GM19397 (cell line): ENCODE data around the gene ALDH1L2.

Experiments
- ATAC-seq: cut with Tn5 transposase; IDR thresholded peaks from one replicate; pipeline ENCODE4 v1.9.1; 2021; ENCODE audit warnings: mild to moderate bottlenecking, moderate library complexity; ENCODE audit not compliant: unreplicated experiment

The ALDH1L2 gene

DNA sequence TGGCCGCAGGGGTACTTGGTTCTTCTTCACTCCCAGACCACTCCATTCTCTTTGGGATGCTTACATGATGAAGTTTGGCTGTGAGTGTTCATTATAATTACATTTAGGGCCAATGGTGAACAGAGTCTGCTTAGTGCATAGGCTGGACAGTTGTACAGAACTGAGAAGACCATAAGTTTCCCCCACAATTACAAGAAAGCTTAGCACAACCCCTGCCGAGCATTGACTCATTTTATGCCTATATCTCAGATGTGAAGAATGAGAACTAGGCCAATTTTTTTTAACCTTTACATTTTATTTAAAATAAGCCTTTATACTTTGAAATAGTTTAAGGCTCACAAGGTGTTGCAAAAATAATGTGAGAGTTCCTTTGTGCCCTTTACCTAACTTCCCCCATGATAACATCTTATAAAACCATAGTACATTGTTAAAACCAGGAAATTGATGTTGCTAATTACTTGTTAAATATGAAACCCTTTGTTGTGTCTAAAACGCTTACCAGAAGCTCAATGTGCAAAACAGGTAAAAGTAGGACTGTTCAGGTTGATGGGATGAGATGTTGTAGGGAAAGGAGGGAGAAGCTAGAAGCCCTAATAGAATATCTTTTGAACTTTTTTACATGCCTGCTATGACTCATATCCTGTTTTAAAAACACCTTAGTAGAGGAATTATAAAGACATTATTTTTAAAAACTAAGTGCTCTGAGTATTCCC lies 47.2 kb downstream of the ALDH1L2 start:
- no peak for ATAC-seq

DNA sequence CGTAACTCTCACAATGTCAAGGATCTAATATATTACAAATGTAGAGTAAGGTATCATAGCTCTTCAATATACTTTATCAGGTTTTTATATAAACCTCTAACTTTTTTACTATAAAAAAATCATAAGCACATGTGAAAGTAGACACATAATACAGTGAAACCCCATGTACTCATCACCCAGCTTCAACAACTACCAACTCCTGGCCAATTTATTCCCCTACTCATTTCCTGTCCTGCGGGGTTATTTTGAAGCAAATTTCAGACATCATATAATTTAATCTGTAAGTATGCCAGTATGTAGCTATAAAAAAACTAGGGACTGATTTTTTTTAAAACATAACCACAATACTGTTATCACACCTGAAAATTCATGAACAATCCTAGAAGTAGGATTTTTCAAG lies 50.4 kb downstream of the ALDH1L2 start:
- ATAC-seq, result no peak

DNA sequence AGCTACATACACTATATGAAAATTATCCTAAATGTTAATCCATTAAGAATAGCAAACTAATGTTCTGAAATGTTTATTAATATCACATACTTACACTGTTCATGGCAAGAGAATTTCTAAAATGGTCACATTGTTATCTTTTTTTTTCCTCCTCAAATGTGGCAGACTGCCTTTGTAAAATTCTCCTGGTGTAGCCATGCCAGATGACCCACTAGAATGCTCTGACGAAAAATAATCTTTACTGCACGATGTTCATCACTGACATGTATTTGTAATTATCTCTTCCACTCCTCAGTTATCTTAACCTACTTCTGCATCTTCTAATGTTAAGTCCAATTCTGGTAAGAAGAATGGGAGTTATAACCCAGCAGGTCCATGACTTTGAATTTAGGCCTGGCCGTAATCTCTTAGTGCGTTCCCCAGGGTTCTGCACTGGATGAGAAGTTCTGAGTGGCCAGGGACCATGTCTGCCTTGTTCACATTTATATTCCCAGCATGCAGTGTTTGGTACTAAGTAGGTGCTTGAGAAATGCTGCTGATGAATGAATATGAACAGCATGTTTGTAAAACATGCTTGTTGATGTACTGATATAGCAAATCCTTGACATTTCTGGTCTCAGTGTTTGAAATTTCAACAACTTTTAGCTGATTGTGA lies 51.4 kb downstream of the ALDH1L2 start:
- ATAC-seq, result no peak

DNA sequence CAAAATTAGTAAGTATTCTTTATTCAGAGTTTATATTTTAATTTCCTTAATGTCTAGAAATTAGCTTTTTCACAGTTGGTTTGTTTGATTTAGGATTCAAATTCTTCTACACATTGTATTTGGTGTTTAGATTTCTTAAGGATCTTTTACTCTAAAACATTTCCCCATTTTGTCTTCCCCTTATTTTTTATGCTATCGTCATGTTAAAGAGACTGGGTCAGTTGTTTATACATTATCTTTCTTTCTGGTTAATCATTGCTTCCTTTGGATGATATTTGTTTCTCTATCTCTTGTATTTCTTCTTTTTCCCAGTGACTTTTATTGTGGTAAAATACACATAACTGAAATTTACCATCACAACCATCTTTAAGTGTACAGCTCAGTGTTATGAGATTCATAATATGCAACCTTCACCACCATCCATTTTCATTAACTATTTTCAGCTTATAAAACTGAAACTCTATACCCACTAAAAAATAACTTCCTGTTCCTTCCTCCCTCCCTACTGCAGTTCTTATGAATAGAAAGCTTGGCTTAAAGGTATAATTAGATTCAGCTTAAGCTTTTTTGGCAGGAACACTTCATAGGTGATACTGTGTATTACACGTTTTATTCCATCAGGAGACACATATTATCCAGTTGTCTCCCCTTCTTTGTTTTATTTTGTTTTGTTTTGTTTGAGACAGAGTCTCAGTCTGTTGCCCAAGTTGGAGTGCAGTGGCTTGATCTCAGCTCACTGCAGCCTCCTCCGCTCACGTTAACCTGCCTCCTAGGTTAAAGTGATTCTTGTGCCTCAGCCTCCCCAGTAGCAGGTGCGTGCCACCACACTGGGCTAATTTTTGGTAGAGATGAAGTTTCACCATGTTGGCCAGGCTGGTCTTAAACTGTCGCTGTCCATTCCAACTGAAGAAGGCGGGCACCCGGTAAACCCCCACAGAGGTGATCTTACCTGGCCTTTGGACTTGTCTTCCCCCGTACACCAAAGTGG lies 53.1 kb downstream of the ALDH1L2 start:
- ATAC-seq, result peak; percentile 66

DNA sequence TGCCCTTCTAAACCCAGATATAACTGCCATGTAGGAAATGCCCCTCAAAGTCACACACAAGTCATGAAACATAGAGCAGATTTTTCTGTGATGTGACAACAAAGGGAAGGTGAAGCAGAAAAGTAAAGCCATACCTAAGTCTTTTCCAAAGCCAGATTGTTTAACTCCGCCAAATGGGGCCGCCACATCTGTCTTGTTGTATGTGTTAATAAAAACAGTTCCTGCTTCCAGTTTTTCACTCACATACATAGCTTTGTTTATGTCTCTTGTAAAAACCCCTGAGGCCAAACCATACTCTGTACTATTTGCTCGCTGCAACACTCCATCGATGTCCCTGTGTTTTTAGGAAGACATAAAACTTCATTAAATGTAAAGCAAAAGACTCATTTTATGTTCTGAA lies 57.8 kb downstream of the ALDH1L2 start:
- ATAC-seq, result no peak

DNA sequence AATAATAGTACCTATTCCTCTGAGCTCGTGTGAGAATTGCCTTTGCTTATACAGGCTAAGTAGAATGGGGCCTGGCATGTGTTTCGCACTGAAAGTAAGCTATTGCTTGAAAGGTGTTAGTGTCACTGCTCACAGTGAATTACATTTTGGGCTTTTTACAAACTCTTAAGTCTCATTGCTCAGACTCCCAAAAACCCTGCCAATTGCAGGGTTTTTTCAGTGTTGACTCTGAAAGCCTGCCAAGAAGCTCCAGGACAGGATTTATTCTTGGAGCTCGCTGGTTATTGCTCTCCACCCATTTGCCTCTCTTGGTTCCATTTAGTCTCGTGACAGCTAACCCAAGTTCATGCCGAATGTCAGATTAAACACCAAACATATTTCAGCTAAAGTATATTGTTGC lies 58.4 kb downstream of the ALDH1L2 start:
- no peak for ATAC-seq

DNA sequence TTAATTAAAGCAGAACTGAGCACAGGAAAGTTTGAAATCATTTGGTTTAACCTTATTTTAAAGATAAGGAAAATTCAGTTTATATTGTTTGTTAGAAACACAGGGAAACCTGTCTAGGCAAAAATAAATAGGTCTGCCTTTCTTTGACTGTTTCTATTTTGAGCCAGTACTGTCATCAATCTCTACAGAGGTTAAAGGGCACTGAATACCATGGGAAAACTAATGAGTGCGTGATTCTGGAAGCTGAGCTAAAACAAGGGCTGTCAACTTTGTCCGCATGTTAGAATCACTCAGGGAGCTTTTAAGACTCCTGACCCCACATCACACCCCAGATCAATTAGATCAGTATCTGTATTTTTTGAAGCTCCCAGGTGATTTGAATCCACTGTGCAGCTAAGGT lies 59.3 kb downstream of the ALDH1L2 start:
- ATAC-seq, result no peak

DNA sequence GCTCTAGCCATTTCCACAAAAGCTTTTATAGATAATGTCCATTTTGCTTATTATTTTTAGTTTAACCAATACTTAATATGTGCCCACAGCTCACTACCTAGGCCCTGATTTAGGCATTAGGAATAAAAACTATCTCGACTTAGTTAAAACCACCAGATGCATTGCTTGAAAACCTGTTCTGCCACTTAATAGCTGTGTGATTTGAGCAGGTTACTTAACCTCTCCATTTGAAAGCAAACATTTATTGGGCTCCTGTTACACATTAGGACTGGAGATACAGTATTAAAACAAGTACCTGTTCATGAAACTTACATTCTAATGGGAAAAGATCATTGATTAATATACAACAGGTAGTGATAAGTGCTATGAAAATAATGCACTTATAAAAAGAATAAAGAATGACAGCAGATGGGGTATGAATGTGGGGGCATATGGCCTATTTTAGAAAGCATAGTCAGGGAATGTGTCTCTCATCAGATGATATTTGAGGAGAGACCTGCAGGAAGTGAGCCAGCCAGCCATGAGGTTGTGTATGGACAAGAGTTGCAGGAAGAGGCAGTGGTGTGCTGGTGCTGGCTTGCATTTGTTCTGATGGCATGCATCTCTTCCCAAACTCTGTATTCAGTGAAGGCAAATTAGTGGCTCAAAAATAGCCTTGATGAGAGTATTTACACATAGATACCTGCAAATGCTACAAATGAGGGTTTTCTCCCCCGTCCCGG lies 63.9 kb downstream of the ALDH1L2 start:
- ATAC-seq, result no peak

DNA sequence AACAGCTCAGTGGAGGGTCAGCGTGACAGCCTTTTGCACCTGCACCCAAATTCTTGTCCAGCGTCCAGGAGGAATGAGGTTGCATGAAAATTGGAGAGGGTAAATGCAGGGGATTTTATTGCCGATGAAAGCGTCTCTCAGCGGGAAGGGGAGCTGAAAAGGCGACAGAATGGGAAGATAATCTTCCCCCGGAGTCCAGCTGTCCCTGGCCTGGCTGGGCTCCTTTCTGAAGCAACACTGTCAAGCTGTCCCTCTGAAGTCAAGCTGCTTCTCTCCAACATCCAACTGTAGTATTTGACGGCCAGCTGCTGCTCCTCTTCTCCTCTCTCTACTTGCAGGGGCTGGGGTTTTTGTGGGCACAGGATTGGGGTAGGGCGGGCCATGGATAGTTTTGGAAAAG lies 65.5 kb downstream of the ALDH1L2 start:
- ATAC-seq, result no peak

DNA sequence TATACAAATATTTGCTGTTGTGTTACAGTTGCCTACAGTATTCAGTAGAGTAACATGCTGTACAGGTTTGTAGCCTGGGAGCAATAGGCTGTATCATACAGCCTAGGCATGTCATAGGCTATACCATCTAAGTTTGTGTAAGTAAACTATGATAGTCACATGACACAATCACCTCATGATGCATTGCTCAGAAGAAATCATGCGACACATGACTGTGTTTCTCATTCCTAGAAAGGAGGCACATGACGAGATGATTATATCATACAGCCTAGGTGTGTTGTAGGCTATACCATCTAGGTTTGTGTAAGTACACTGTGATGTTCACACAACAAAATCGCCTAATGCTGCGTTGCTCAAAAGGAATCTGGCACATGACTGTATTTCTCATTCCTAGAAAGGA lies 66.2 kb downstream of the ALDH1L2 start:
- ATAC-seq, result no peak

DNA sequence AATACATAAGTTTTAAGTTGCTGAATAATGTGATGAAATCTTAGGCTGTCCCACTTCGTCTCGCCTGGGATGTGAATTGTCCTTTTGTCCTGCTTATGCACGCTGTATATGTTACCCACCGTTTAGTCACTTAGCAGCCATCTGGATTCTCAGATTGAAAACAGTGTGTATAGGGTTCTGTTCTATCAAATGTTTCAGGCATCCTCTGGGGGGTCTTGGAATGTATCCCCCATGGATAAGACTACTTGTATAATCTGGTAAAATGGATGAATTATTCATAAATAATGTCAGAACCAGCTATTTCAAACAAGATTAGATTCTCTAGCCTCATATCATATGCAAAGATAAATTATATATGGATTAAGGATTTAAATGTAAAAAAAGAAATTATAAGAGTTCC lies 68.7 kb downstream of the ALDH1L2 start:
- ATAC-seq, result no peak

DNA sequence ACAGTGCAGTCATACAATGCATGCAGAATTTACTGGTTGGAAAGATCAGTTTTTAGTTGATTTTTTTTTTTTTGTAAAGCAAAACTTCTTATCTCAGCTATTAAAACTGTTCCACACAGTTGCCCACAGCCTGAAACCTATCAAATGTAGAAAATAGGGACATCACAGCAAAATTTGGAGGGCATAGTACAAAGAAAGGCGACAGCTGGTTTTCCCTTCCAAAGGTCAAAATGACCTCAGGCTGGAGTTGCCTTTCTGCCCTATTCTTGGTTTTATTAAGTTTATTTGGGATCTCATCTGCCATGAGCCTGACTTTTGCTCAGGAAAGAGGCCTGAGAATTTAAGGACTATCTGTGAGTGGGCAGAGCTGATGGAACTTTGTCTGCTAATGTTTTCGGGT lies 69.7 kb downstream of the ALDH1L2 start:
- ATAC-seq, result no peak

DNA sequence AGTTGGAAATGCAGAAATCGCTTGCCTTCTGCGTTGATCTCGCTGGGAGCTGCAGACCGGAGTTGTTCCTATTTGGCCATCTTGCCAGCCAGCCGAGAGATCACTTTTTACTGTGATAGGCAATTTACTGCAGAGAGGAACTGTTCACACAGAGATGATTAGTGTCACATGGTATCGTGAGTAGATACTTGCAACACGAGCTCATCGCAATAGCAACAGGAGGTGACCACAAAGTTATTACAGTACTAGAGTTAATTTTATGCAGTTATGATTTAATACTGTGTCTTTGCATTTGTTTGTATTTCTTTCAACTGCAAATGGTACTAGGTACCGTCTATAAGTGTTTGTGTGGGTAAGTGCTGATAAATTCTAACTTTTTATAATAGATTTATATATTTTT lies 70.4 kb downstream of the ALDH1L2 start:
- no peak for ATAC-seq

DNA sequence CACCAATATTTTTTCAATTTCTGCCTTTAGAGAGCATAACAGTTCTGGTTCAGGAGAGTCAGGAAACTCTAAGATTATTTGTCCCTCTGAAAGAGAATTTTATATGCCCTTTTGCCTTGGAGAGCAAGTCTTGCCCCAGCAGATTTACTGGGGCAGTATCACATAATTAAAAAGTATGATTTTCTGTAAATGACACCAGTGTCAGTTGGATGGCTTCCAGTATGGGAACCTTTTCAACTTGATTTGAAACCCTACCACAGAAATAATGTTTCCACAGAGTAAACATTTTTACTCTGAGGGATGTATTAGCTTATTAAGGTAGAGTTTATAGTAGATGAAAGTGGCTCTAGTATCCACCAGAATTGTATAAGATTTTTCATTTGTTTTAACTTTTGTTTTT lies 82.8 kb downstream of the ALDH1L2 start:
- no peak for ATAC-seq

DNA sequence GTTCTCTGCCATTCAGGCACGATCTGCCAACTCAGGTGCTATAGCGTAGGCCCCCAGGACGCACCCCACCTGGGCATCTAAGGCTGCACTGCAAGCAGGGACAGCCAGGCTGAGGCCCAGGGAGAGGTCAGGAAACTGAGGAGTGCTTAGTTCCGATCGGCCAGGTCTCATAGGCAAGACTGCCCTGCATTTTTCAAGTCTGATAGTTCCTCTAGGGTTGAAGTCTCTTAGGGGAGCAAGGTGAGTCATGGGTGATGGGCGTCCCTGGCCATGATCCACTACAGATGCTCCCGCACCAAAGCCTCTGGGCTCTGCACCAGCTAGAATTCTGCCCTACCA lies 84.9 kb downstream of the ALDH1L2 start:
- no peak for ATAC-seq

DNA sequence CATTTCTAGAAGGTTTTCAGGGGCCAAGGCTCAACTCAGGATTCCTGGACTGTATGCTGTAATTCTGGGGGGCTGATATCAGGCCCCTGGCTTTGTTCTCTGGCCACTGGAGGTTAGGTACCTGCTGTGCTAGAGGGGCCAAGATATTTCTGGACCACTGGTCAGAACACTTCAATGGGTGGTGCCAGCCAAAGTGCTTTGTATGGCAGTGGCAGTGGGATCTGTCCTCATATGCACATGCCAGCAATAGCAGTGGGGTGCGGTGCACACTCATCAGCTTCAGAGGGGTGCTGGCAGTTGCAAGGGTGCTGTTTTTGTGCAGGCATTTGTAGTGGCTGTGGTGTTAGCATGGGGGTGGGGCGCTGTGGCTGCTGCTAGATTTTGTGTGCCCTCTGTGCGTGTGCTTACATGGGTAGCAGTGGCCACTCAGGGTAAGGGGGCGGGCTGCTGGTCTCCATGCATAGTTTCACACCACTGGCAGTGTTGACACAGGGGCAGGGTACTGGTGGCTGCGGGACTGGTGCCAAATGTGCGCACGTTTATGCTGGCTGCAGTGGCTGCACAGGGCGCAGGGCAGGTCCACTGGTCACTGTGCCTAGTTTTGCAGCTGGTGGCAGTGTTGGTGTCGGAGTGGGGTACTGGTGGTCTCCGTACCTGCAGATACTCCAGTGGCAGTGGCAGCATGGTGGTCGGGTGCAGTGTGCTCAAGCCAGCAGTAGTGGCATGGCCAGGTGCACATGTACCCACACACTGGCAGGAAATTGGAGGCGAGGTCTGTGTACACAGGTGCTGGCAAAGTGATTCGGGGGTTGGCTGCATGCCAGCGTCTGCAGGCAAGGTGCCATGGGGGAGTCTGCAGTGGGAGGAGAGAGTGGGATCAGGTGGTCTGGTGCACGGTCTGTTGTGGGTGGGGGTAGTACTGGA lies 85.6 kb downstream of the ALDH1L2 start:
- no peak for ATAC-seq

DNA sequence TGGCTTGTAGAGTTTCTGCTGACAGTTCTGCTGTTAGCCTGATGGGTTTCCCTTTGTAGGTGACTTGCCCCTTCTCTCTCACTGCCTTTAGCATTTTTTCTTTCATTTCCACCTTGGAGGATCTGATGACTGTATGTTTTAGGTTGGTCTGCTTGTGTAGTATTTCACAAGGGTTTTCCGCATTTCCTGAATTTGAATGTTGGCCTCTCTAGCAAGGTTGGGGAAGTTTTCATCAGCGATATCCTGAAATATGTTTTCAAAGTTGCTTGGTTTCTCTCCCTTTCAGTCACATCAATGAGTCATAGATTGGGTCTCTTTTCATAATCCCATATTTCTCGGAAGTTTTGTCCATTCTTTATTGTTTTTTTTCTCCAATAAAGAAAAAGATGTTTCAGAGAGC lies 86.7 kb downstream of the ALDH1L2 start:
- no peak for ATAC-seq

DNA sequence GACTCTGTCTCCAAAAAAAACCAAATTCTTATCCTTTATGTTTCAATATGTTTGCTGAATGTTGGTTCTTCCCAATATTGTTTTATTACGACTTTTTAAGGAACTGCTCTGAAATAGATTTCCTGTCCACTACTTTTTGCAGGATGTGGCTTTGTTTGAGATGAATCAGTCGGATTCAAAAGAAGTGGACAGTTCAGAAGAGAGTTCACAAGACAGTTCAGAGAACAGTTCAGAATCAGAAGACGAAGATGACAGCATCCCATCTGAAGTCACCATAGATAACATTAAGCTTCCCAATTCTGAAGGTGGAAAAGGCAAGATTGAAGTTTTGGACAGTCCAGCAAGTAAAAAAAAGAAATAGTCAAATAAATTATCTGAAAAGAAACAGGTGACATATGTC lies 89.9 kb downstream of the ALDH1L2 start:
- no peak for ATAC-seq

DNA sequence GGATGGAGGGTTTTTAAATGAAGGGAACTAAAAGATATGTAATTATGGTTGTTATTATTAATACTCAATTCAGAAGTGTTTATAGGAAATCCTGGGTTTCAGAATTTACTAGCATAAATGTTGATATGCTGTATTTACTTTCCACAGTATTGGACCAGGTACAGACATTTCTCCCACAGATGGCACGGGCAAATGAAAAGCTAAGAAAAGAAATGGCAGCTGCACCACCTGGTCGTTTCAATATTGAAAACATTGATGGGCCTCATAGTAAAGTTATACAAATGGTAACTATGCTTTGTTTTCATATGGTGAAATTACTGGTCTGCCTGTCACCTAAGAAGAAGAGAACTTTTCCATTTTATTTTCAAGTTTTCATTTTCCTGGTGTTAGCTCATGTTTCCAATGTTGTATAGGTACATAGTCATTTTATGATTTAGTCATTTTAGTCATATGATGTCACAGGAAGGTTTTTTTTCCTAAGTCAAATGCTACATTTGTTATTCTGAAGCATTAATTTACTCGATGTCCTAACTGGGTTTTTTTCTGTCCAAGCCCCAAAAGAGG lies 92.6 kb downstream of the ALDH1L2 start:
- ATAC-seq, result no peak

DNA sequence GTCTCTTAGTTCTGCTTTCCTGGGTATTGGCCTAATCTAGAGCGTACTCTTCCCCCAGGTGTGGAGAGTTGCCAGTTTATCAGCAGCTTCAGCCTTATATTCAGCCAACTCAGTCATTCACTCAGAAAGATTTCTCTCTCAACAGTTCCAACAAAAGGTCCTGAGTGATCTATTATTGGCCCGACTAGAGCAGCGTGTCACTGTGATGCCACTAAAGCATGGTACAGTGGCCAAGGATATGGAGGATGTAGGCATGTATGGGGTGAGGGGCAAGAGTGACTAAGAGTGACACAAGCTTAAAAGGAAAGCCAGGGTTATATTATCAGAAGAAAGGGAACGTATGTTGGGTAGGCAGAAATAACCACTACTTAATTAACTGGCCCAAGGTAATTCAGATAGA lies 93.3 kb downstream of the ALDH1L2 start:
- ATAC-seq, result no peak
